GM19239 (cell line): ENCODE results near the gene KLK8.
"Not testable (repeated sequence)": the region's sequence is repeated elsewhere in the genome, so short reads cannot be mapped to it uniquely, and the experiment has no call there.

Experiments
- DNase-seq: peaks from one replicate; pipeline ENCODE4 v3.0.0; 2011; ENCODE audit warnings: low spot score; ENCODE audit not compliant: insufficient read length
- FAIRE-seq: peaks from 2 replicates; lab custom pipeline; 2011; peaks lifted over from hg19 to GRCh38; lab: Jason Lieb, UNC

Gene KLK8

DNA sequence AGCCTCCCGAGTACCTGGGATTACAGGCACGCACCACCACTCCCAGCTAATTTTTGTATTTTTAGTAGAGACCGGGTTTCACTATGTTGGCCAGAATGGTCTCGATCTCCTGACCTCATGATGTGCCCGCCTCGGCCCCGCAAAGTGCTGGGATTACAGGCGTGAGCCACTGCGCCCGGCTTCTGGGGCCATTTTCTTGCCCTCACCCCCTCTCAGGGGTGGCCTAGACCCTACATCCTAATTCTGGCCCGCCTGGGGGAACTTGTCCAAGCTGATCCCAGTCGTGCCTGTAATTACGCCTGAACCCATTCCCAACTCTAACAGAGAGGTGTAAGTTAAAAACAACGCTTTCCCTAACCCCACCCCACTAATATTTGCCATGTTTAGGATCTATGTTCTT, 17.0 kb downstream of the KLK8 start:
- not testable (repeated sequence) for FAIRE-seq, DNase-seq

DNA sequence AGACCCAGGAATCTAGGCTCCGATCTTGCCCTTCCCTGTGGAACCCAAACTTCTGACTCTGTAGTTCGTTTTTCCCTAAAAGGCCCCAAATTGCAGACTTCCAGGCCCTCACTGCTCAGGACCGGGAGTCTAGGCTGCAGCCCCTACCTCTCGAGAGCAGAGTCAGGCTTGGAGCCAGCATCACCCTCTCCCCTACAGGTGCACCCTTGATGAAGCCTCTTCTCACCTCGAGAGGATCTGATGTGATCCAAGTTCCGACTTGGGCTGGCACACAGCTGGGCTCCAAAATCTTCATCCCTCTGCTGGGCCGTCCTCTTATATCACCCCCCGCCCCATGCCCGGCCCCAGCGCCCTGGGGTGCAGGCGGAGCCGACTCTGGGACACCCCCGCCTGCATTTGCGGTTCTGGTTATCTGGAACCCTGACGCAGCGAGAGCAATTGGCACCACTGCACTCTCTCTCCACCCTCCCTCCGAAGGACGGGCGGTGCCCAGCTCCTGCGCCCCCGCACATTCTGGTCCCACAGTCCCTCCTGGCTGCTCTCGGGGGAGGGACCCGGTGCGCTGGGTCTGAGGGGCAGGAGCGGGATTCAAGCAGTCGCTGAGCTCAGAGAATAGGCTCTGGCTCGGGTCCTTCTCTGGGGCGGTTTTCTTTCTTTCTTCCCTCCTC, 17.6 kb downstream of the KLK8 start, which contains the start of gene KLK7:
Gene KLK7, minus strand, starts transcription at position 293 of the 668 bp plus-strand sequence. CDS start 1,518 bp downstream, outside the sequence.
- DNase-seq (no peak), FAIRE-seq (no peak)

GRCh38 chr19:50982186-50982585, 19.2 kb downstream of the KLK8 start:
- FAIRE-seq (no peak), DNase-seq (no peak)

- FAIRE-seq (no peak), DNase-seq (no peak)
These were observed 19.7 kb downstream of the KLK8 start for GRCh38 chr19:50981587-50982146.

- FAIRE-seq (no peak), DNase-seq (no peak)
These were observed 21.2 kb downstream of the KLK8 start for GRCh38 chr19:50980208-50980607.

DNA sequence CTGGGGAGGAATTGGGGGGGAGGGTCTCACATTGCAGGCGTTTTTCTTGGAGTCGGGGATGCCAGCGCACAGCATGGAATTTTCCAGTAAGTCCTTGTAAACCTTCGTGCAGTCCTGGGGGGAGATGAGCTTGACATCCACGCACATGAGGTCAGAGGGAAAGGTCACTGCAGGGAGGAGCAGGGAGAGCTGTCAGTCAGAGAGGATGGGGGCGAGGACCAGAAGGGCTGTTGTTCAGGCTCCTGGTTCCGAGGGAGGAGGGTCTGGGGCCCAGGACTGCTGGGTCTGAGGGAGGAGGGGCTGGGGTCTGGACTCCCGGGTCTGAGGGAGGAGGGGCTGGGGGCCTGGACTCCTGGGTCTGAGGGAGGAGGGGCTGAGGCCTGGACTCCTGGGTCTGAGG, 21.6 kb downstream of the KLK8 start:
- FAIRE-seq (no peak), DNase-seq (no peak)

DNA sequence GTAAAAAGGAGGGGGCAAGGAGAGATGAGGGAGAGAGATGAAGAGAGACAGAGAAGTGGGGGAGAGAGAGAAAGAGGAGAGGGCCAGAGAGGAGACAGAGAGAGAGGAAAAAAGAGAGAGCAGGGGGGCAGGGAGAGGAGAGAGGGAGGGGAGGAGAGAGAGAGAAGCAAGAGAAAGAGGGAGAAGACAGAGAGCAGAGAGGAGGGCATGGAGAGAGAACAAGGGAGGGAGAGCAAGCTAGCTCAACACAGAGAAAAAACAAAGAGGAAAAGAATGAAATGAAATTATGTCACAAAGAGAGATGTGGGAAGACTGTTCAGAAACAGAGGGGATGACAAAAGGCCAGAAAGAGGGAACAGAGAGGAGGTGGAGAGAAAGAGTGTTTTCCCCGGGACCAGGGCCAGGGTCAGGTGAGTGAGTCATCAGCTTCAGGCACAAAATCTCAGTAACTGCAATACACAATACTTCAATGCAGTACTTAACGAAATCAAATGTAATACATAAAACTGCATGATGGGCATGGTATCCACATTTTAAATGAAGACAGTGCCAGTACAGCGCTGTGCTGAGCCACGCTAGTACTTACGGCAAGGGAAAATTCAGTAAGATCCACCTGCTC, 22.5 kb downstream of the KLK8 start:
- no peak for FAIRE-seq
- no peak for DNase-seq

GRCh38 chr19:50977626-50978025, 23.8 kb downstream of the KLK8 start:
- no peak for FAIRE-seq
- DNase-seq, result no peak

DNA sequence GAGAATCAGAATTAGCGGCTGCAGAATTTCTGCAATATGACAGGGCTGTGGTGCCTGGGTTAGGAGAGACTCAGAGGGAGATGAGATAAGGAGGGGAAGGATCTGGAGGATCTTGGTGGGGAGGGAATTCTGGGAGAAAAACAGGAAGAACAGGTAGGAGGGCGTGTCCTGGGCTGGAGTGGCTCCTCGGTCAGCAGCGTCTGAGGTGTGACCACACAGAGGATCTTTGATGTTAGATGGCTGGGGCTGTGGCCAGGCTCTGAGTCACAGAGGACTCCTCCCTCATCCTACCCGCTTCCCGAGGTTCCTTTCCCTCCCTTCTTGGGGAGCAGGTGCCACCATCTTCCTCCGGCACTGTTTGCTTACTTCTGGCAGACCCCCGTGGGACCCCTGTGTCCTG, 25.6 kb downstream of the KLK8 start:
- no peak for FAIRE-seq
- no peak for DNase-seq

GRCh38 chr19:50974702-50975556, 26.5 kb downstream of the KLK8 start:
- FAIRE-seq, result no peak

DNA sequence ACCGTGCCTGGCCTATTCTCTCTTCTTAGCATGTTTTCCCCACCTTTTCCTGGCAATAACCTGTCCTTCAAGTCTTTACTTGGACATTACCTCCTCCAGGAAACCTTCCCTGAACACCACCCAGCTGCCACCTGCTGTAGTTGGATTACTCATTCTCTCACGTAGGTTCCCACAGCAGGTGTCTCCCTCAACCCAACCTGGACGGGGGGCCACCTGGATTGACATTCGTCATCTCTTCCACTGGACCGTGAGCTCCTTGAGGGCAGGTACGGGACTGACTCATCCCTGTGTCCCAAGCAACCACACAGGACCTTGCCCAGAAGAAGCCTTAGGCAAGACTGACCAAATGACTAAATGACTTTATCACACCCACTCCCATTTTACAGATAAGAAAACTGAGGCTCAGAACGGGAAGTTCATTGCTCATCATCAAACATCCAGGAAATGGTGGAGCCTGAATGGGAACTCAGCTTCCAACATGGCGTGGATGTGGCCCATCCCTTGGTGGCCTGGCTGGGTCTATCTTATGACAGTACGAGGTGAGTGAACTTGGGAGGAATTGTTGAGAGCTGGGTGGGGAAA, 28.5 kb downstream of the KLK8 start:
- no peak for FAIRE-seq
- no peak for DNase-seq

More at GRCh38 chr19:50974702-50975556, 26.5 kb downstream of the KLK8 start:
- no peak for DNase-seq

GRCh38 chr19:50969810-50970209, 31.6 kb downstream of the KLK8 start:
- FAIRE-seq, DNase-seq: not testable (repeated sequence)

- DNase-seq (no peak), FAIRE-seq (no peak)
These were observed 32.0 kb downstream of the KLK8 start, which contains the start of gene KLK6 for GRCh38 chr19:50969413-50969760. KLK6 (minus strand) TSS chr19:50969591; CDS start chr19:50968104, 1,487 bp downstream.

- no peak for FAIRE-seq
- DNase-seq, result no peak
These were observed 32.5 kb downstream of the KLK8 start for GRCh38 chr19:50968716-50969412.

- no peak for FAIRE-seq
- no peak for DNase-seq
These were observed 33.3 kb downstream of the KLK8 start for GRCh38 chr19:50967929-50968715.

DNA sequence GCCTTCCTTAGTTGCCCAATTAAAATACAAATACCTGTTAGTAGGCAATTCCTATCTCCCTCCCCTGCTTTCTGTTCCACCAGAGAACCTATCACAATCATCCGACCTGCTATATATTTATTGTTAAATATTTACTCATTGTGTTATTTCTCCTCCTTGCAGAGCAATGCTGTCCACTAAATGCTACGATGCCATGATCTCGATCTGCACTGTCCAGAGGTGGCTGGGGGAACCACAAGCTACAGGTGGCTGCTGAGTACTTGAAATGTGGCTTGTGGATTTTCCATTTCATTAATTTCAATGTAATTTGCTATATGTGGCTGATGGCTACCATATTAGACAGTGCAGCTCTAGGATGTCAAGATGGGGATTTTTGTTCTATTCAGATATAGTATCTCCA, 37.1 kb downstream of the KLK8 start:
- DNase-seq (no peak), FAIRE-seq (no peak)

DNA sequence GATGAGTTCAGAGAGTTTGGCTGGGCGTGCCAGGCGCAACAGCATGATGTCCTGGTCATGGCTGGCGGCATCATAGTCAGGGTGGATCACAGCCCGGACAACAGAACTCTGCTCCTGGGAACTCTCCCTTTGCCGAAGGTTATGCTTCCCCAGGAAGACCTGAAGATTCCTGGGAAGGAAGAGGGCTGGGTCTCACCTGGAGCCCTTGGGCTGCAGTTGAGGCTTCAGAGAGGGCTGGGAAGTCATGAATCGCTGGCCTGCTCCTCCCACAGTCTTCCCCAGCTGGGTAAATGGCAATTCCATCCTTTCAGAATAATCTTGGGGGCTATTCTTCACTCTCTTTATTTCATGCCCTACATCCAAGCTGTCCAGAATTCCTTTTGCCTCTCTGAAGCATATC, 38.0 kb downstream of the KLK8 start:
- DNase-seq (no peak), FAIRE-seq (no peak)

- no peak for DNase-seq
- no peak for FAIRE-seq
These were observed 39.2 kb downstream of the KLK8 start for GRCh38 chr19:50962245-50962644.
